8988T (cell line): ENCODE results near the gene MAP3K4.
"Not testable (repeated sequence)": the region's sequence is repeated elsewhere in the genome, so short reads cannot be mapped to it uniquely, and the experiment has no call there.

Experiments used
- DNase-seq: peaks from one replicate; pipeline ENCODE4 v3.0.0; 2011

Gene MAP3K4

DNA sequence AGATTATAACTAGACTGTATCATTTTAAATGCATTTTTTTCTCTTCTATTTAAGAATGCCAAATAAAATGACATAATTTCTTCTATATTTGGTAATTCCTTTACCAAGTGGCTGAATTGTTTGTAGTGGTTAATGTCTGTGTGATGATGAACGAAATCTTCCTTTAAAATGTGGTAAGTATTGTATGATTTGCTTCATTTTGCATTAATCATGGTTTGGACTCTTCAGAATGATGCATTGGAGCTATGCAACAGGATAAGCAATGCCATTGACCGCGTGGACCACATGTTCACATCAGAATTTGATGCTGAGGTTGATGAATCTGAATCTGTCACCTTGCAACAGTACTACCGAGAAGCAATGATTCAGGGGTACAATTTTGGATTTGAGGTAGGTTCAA, 99.6 kb downstream of the MAP3K4 start:
- no peak for DNase-seq

- DNase-seq: no peak
Measured at GRCh38 chr6:161091972-161092701, 100.6 kb downstream of the MAP3K4 start.

GRCh38 chr6:161094955-161095354, 103.4 kb downstream of the MAP3K4 start:
- DNase-seq: no peak

DNA sequence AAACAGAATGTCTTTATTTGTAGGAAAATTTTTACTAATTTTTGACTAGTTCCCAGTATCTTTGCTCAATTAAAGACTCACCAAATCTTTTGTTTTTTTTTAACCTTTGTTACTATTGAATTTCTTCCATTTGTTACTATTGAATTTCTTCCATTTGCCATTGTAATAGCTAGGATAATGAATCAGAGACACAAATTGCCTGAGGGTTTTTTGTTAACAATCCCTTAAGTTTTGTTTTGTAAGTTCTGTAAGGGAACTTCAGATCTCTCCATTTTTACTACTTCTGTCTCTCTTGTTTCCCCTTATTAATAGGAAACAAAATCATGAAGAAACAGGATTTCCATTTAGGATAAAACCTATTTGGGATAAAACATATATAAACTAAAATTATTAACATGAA, 104.3 kb downstream of the MAP3K4 start:
- no peak for DNase-seq

DNA sequence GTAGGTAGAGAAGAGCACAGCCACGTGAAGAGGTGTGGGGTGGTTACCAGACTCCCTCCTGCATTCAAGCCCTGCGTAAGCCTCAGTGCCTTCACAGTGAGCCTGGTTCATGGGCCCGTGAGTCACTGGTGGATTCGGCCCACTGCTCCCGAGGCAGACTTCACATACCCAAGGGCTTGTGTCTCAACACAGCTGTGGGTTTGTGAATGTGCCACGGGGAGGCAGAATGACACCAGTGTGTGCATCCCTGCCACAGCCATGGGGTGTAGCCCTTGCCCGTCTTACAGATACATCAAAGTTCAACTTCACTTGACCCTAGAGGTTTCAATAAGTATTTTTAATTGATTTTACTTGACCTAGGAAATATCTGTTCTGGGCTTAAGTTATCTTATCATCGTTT, 108.5 kb downstream of the MAP3K4 start:
- DNase-seq: no peak

DNA sequence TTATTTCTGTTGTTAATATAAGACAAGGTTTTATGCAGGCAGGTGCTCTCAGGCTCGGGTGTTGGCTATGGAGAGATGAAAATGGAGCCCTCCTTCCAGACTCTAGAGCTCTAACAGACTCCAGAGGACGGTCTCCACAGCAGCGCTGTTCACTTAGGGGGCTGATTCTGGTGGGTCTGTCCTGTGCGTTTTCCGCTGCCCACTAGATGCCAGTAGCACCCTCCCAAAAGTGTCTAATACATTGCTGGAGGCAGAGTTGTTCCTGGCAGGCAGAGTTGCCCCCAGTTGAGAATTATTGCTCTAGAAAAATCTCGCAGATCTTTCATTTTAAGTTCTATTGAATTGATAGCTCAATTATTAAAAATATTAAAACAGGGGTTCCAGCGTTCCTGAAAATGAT, 109.9 kb downstream of the MAP3K4 start:
- DNase-seq: no peak

DNA sequence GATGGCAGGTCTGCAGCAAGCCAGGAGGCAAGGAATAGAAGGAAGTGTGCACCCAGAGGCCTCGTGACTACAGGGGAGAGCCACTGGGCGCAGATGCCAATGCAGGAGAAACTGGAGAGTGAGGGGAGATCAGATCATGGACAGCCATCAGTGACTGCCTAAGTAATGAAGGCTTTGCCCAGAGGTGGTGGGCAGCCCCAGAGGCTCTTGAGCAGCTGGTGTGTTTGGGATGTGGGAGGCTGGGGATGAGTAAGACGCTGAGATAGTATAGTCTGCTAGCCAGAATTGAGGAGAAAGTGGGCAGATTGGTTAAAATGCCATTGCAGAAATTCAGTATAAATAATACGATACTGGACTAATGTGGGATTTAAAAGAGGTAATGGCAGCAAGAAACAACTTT, 111.9 kb downstream of the MAP3K4 start:
- DNase-seq: no peak

DNA sequence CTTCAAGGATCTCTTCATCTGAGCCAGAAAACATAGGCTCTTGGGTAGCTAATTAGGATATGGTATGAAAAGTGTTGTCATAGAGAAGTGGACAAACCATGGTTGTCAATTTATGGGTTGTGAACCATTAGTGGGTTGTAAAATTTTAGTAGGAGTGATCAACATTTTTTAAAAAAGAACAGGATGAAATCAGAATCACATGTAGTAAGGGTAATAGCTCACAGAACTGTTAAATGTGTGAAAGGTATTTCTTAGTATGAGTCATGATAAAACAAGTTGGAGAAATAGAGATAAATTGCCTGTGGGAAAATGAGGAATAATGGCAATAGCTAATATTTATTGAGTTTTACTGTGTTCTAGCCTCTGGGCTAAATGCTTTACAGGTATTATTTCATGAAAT, 113.4 kb downstream of the MAP3K4 start:
- no peak for DNase-seq

GRCh38 chr6:161105408-161105807, 113.8 kb downstream of the MAP3K4 start:
- no peak for DNase-seq

DNA sequence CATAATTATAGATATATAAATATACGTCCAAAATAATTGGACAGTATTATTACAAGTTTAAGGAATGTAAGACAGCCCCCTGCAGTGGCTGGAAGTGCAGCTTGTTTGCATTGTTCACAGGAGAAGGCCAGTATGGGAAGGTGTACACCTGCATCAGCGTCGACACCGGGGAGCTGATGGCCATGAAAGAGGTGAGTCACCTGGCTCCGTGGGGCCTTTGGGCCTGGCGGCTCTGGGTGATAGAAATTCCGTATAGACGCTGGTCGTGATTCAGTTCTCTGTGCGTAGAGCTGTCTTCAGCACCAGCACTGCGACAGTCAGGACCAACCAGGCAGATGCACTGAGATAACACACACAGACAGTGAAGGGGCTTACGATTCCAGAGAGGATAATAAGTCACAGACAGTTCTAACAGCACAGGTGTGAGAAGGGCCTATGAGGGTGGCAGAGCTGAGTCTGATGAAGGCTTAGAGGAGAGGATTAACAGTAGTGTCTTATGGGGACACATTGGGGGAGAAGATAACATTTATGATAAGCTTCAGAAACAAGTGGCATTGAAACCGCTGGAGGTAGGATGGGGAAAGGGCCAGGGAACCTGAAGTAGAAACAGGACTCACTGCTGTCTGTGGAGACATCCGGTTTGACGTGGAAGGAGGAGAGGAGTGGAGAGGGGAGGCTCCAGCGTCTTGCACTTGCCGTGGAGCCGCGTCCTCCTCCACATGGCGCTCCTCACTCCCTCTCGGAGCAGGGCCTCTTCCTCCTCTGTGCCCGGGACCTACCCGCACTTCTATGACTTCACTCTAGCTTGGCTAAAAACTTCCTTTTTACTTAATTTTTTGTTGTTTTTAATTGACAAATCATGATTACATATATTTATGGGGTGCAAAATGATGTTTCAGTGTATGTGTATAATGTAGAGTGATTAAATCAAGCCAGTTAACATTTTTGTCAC, 116.5 kb downstream of the MAP3K4 start:
- no peak for DNase-seq

DNA sequence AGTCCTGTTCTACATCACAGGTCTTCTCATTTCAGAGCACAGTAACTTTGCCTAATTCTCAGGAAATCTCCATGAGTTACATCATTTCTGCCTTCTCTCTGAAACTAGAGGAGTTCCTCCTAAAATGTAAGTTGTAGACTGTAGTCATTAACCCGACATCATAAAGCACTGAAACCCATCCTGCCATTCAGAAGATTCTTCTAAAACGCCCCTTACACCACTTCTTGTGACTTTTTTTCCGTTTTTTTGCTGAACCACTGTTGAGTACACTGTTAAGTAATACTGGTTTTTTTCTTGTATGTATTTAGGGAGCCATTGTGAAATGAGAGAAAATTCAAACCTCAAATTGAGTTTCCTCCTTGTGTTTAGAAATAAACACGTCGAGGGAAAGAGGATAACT, 117.3 kb downstream of the MAP3K4 start:
- no peak for DNase-seq

DNA sequence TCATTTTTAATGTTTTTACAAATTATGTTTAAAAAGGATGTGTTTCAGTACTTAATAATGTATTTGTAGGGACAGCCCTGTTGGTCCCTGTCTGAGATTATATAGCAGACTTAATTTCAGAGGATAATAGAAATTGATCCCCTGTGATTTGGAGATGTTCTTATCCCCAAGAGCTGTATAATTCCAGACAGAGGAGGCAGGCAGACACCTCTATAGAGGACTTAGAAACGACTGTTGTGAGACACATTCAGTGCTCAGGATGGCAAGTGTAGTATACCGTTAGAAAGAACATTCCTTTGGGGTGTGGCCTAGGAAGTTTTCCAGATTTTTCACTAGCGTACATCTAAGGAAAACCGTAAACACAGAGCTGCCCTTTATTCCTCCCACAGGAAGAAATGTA, 117.8 kb downstream of the MAP3K4 start:
- no peak for DNase-seq

DNA sequence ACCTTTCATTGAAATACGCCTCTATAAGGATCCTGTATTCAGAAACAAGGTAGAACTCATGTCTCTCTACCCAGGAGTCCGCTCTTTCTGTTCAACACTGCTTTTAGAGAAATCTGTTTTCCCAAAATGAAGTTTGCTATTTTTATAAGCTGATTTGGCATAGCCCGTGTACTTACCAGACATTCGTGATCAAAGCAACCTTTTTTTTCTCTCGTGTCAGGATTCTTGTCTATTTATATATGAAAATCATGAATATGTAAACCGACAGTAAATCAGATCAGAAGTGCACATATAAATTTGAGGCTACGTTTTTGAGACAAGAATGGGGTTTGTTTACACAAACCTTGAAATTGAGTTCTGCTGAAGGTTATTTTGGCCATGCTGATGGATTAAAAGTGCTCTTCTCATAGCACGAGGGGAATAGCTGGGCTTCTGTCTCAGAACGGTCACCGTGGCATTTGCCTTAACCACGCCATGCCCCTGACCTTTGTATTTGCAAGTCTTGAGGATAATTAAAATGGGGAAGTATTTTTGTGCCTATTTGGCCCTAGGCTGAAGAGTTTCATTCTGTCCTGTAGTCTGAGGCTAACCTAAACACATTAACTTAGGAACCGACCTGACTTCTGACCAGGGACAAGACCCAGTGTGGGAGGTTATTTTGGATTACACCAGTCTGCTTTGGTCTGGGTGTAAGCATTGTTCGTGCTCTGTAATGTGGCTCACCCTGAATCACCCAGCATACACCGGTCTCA, 118.6 kb downstream of the MAP3K4 start:
- no peak for DNase-seq

- DNase-seq: no peak
Measured at GRCh38 chr6:161111261-161111660, 119.7 kb downstream of the MAP3K4 start.

GRCh38 chr6:161115468-161115867, 123.9 kb downstream of the MAP3K4 start:
- DNase-seq: no peak

GRCh38 chr6:161116554-161116953, 125.0 kb downstream of the MAP3K4 start:
- no peak for DNase-seq

DNA sequence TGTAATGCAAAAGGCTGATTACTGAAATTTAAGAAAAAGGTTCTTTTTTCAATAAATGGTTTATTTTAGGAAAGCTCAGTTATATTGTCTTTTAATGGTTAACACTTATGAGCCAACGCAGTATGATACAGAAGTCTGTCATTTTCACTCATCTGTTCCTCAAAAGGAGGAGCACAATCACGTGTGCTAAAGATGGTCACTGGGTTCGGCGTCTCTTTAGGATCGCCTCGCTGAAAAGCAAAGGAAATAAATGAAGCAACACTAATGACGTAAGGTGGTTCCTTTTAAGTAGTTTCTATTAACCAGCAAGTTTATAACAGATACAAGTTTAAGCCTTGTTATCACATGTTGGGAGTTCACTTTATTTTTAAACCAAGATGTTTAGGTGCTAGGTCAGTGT, 125.7 kb downstream of the MAP3K4 start:
- DNase-seq: no peak

GRCh38 chr6:161117942-161118341, 126.4 kb downstream of the MAP3K4 start:
- DNase-seq: no peak

GRCh38 chr6:161123319-161123718, 131.8 kb downstream of the MAP3K4 start:
- not testable (repeated sequence) for DNase-seq

GRCh38 chr6:161125591-161125990, 134.0 kb downstream of the MAP3K4 start:
- DNase-seq: no peak

DNA sequence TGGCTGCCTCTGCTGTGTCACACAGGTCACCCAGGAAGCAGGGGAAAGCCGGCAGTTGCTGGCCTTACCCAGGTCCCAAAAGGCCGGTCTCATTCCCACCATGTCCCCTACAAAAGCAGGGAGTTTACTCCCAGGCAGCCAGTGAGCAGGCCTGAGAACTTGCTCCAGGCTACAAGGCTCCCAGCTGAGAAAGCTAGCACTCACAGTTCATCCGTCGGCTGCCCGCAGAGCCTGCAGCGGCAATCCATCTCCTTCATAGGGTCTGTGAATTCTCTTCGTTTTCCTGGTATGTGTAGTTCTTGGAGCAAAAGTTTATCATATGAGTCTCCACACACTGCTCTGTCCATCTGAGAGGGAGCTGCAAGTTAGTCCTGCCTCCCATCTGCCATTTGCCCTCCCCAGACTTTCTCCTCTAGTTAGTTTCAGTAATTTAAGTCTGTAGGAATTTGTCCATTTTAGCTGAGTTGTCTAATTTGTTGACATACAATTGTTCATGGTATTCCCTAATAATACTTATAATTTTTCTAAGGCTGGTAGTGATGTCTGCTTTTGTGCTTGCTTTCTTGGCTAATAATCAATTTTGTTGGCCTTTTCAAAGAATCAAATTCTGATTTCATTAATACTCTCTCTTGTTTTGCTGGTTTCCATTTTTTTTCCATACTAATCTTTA, 135.6 kb downstream of the MAP3K4 start:
- DNase-seq: no peak

DNA sequence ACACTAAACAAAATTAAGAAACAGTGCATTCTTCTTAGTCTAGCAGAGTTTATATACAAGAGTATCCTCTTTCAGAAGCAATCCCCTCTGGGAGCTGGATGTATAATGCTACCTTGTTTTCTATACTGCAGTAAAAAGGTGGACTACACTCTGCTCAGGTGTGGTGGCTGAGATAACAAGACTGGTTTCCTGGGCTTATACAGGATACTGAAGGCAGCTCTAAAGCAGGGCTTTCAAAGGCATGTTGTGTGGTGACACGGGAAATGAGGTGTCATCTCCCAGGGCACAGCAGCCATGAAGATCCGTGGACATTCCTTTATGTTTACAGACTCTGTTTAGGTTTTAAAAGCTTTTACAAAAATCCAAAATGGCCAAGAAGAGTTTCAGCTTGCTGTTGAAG, 136.7 kb downstream of the MAP3K4 start:
- DNase-seq: no peak

DNA sequence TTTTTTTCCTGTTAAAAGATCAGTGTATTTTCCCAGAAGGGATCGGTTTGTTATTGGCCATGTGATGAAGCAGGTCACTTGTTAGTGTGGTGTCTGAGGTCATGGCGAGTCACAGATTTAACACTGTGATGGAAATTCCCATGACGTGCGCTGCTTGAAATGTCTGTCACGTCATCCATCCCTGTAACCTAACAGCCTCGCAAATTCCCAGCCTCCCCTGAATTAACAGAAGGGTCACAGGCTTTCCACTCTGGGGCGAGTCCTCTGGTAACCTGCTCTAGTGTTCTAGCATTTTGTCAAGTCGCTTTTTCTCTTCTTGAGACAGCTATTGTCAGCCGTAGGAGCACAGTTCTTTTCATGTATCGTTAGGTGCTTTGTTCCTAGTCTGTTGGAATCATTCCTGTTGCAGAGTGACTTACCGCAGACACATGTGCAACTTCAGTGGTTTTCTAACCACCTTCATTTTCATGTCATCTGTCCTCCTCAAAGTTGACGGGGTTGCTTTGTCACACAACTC, 137.2 kb downstream of the MAP3K4 start:
- no peak for DNase-seq
